SKM-1 (cell line): ENCODE data around the gene MICAL3.

Source experiments
- DNase-seq: peaks from one replicate; lab custom pipeline; 2025; ENCODE audit not compliant: unreplicated experiment; lab: John Stamatoyannopoulos, UW

The MICAL3 gene

DNA sequence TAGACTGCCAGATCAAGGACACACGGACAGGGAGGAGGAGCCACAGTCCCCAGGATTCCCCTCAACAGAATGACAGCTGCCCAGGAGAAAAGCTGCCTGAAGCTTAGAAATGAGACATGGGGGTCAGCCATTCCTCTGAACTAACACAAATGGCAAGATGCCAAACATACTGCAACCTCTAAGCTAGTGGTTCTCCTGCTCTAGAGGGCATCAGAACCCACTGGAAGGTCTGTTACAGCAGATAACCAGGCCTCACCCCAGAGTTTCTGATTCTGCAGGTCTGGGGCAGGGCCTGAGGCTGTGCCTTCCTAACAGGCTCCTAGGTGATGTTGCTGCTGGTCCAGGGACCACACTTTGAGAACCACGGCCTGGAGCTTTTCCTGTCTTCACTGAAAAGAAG is 221.5 kb downstream of the MICAL3 start:
- no peak for DNase-seq

DNA sequence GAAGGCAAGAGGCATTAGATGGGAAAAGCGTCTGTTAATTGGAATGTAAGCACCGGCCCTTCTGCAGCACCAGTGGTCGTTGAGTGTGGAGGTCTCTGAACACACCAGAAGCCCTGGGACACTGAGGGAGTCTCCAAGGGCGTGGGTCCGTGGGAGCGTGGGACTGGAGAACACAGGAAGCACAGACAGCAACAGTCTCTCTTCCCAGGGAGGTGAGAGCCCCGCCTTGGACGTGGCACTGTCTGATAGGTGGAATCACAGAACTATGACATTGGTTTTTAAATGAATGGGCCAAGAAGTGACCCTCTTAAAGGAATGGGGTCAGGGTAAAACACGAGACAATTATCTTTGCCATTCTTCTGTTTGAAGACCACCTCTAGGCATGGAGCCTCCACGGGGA is 221.9 kb downstream of the MICAL3 start:
- DNase-seq, result no peak

DNA sequence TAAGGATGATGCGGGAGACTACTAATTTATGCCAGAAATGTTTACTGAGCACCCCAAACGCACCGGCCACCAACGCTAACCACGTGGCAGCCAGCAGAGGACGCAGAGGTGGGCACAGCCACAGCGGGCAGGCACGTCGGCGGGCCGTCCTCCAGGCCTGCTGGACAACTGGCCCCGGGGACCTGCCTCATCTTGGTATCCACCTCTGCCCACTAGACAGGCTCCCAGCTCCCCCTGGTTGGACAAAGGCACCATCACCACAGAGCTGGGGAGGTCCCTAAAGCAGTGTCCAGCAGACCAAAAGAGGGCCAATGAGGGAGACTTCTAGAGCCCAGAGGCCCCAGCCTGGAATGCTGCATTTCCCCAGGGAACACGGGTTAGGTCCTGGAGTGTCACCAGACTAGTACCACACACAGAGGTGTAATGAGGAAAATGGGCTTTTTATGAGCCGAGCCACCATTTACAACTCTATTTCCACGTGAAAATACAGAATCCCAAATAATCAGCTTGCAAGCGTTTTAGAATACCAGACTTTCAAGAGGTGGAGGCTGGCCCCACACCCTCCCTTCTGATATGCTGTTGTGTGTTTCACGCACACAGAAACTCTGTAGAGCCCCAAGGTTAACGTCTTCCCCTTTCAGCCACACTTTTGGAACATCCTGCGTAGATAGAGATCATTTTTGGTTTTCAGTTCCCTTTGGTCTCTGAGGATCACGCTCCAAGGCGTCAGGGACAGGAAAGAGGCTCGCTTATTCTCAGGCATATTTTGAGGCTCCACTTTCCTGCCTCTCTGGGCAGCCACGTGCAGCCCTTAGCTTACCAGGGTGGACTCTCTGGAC is 226.4 kb downstream of the MICAL3 start:
- DNase-seq, result peak; percentile 33

DNA sequence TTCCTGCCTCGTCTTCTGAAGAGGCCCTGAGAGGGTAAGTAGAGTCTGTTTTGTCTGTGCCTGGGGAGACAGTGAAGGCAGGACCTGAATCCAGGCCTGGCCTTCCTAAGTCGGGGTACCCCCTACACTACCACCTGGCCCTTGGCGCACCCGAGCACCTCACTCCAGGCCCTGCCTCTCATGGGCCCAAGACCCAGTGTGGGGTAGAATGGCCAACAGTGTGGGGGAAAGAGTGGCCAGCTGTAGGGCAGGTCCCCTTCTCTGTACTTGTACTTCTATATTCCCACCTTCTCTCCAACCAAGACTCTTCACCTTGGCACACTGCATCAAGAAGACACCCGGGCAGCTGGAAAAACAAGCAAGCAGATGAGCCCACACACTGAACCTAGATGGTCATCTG is 227.7 kb downstream of the MICAL3 start:
- no peak for DNase-seq

DNA sequence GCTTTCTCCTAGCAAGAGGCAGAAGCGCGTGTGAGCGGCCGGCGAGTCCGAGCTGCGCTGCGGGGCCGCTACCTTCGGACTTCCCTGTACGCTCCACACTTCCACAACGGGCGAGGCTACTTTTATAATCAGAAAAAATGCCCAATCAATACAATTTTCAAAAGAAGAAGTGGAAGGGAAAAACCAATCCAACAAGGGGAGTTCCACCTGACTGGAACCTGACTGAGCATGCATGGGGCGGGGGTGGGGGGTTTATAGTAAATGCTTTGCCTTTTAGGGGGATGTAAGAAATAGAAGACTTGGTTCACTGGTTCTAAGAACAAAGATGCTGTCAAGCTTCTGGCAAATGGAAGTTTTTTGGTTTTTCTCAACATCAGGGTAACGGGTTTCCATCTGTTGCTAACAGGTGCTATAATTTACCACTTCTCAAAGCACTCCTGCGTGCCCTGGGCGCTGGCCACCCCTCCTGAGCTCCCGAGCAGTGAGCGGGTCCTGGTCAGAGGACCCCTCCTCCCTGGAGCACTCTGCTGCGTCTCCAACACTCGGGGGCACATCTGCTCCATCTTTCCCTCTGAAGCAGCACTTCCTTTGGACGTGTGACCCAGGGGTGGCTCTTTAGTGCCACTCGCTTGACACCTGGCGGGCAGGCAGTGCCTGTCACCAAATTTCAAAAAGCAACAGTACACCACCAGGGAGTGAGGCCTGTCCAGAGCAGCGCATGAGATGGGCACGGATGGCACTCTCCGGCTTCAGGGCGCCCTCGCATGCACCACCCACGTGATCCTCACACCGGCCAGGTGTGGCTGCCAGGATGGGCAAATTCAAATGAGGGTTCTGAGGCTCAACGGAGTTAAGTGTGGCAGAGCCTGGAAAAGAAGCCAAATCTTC is 228.5 kb downstream of the MICAL3 start:
- DNase-seq, result no peak

DNA sequence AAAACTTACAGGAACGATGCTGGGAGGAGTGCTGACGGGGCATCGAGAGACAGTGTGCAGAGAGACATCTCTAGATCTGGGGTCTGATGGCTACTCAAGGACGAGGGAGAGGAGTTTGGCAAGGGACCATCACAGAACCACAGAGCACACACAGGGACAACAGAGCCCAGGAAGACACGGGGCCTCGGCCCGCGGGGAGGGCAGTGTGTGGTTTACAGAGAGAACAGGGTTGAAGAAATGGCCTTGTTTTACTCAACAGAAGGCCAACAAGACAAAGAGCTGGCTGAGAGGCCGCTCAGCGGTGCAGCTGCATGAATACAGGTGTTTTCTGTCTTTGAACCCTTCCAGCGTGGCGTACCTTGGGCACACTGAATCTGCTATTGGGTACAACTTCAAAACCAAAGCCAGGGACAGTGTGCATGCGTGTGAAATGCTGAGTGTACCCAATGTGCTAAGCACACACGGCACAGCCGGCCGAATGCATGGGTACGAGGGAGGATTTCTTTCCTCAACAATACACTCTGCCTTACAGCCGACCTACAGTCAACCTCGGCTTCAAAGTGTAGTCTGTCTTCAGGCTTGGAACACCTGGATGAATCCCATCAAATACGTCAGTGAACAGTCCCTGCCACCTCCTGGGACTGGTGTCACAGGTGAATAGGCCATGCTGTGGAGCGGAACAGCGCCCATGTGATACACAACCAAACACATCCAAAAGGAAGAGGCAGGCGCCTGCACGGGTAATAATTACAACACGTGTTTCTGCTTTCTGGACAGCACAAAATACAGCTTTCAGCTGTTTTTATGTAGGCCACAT is 229.4 kb downstream of the MICAL3 start:
- no peak for DNase-seq

DNA sequence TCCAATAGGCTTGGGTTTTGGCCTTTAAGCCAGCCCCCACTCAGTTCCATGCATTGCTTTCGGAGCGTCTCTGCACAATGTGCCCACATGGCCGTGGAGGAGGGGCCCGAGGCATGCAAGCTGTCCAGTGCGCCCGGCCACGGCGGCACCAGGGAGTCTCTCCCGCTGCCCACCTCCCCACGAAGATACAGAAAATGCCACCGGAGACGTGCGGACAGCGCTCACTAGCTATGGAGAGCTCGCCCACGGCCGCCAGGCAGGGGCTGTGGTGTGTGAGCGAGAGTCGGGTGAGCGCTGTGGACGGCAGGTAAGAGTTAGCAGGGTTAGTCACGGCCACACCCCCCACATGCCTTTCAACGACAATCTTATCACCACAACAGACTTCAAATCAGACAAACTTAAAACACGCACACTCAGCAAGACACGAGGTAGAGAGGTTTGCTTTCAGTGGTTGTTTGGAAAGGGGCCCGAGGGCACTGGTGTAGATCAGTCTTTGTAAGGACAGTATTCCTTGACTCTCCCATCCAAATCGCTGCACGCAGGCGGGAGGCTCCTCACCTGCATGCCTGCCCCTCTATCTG is 231.4 kb downstream of the MICAL3 start:
- no peak for DNase-seq

DNA sequence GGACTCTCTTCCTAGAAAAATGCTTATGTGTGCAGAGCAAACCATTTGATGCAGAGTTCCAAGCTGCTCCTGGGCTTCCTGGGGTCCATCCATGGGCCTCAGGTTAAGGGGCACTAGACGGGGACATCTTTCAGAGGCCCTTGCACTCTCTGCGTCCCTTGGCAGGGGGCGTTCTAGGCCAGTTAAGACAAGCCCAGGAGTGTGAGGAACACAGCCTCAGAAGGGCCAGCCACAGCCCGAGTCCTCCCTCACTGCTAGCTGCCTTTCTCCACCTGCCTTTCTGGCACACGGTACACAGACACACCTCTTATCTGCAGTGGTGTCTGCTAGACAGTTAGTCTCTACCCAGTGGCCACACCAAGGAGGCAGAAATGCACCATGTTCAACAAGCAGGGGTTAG is 232.1 kb downstream of the MICAL3 start:
- DNase-seq, result no peak

DNA sequence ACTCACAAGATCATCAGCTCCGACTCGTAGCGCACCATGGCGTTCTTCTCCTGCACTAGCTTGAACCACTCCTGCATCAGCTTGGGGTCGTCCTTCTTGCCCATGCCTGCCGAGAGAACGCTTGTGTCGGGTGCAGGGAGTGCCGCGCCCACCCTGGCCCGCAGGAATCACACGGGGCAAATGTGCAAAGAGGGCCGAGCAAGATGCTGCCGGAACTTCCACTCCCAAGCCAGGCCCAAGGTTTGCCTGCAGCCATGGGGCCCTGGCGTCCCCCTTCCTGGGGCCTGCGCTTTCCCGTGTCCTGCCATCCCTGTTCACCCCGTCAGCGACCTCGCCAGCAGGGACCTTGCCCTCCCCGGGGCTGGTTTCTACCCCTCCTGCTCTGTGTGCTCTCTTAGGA is 233.2 kb downstream of the MICAL3 start:
- DNase-seq, result no peak

DNA sequence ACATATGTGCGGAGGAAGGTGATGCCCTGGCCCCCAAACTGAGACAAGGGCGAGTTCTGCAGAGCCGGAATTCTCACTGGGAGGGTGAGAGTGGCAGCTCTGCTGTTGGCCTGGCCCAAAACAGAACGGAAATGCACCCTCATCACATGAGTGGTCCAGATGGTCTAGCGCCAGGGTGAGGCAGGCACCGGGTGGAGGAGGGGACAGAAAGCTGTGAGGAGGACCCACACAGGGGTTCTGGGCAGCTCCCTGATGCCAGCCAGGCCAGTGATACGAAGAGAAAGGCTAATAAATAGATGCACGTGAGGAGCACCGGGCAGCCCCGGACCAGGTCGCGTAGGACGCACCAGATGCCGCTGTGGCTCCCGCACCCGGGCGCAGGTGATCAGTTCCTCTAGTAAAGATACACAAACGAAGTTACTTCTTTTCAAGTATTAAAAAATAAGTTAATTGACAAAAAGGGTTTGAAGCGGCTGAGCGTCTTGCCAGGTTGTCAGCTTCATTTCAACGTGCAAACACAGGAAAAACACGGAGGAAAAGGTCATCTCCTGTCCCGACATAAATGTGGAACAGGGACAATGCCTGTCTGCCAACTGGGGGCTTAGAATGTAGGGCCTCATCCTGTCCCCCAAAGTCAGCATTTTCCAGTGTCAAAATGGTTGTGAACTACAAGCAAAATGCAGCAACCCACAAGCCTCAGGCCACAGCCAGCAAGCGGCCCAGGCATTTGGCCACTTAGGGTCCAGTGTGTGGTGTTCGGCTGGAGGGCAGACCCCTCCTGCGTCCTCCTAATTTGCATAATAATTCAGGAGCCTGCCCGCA is 234.8 kb downstream of the MICAL3 start:
- DNase-seq, result no peak

DNA sequence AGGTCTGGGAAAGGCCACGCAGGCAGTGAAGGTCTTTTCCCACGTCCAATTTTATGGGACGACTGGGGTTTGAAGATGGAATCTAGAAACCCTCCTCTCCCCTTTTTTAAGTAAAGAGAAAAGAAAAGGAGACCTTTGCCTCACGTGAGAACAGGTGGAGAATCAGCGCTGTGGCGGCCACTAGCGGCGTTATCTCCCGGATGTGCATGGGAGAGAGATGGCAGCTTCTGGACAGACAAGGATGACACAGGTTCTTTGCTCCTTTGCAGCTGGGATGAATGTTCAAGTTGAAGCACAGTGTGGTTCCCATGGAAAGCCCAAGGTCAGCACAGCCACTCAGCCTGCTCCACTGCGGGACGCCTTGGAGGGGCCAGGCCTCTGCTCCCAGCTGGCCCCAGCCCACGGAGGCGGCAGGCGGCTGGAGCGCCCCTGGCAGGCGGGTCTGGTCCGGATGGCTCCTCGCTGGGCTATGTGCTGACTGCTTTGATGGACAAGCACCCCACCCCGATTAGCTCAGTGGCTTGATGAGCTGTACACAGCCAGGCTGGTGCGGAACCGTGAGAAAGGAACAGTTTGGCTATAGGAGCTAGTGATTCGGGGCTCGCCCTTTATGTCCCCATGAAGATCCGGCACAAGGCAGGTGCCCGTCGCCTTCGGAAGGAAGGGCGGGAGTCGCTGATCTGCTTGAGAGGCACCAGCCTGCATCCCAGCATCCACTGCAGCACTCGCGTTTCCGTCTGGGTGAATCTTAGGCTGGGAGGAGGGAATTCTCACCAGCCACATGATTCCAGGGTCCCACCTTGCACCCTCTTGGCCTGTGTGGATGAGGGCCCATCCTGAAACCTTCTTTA is 235.6 kb downstream of the MICAL3 start:
- DNase-seq, result no peak

DNA sequence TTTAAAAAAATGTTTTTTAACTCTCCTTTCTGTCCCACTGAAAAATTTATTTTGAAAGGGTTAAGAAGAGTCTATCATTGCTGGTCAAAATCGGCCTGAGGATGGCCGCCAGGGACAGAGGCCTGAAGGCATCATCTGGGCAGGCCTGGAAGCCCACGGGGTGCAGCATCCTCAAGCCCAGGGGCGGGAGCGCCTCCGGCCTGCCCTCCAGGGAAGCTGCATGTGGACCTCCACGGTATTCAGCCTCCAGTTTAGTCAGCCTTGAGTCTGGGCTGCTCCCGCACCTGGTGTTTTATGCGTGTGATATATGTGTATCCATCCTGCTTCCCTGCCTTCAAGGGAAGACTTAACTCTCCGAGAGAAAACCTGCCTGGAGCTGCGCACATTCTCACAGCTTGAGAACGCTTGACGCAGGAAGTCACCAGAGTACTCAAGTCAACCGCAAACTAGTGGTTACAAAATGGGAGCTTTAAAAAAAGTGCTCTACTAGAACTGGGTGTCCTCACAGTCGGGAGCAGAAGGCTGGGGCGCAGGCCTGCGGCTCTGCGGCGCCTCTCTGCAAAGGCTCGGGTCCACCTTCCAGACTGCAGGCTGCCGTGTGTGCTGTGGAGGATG is 236.5 kb downstream of the MICAL3 start:
- DNase-seq, result no peak

DNA sequence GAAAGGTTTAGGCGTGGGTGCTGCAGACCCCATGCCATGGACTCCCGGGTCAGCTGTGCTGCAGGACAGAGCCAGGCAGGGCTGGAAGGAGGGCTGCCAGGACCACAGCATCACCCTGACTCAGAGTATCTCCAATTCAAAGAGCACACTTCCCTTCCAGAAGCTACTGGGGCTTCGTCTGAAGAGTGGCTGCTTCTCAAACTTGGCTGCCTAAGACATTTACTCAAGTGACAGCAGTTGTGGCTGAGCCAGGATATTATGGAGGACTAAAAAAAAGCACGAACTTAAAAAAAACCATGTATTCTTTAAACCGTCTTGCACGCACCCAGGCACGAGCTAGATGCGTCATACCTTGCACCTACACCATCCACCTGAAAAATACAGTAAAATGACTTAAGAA is 237.1 kb downstream of the MICAL3 start:
- no peak for DNase-seq

DNA sequence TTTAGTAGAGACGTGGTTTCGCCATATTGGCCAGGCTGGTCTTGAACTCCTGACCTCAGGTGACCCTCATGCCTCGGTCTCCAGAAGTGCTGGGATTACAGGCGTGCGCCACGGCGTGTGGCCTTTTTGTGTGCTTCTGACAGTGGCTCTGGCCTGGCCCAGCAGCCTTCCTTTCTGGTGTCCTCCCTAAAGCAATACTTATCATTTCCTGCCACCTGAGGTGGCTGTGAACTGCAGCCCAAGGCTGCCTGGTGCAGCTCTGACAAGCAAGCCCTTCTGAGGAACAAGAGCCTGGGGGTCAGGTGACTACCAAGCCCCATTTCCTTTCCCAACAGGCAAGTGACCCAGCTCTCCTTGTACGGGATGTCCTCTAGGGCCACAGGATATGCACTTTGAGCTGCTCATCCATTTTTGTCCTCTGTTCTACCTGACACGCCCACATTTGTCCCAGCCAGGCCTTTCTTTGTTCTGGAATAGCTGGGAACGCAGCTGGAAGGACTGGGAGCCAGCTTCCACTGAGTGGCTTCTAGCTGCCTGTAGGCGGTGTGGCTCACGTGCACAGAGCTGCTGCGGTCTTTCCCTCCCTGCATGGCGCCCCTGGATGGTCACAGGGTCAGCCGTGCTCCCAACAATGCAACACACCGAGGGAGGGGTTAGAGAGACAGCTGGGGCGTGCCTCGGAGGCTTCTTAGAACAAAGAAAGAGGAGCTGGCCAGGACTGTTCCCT is 237.8 kb downstream of the MICAL3 start:
- DNase-seq, result no peak

DNA sequence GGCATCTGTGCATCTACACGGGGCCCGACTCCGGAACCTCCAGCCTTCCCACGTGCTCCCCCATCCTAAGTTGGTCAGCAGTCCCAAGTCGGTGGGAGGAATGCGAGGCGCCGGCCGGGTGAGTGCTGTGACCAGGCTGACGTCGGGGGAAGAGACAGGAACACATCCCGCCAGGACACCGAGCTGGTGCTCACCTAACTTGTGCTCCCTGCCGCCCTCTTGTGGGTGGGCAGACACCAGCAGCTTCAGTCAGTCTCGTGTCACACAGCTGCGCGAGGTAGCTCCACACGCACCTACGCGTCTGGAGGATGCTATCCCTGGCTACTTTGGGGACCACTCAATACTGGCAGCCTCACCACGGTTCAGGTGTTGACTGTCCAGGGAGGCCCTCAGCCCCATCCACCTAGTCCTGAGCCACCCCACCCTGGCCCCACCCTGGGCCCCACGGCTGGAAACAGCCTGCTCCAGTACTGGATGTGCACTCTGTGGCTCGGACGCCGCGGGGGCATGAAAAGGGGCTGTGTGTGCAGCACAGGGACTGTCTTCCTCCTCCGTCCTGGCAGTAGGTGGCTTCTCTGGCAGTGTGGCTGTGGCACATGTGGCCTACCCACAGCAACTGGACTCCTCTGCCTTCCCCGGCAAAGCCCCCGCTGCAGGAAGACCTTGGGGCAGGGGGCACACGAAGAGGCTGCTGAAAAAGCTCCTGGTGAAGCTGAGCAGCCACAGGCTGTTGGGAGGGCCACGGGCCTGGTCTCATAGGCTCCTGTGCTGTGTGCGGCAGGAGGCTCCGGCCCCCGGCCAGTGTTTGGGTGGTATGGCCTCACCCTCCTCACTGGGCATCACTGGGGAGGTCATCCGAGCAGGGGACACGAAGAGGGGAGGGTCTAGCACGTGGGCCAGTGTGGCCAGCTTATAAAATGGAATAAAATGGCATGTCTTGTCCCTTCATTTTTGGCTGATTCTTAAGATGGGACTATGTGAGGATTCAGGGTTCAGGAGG is 238.9 kb downstream of the MICAL3 start:
- DNase-seq, result peak; percentile 33

DNA sequence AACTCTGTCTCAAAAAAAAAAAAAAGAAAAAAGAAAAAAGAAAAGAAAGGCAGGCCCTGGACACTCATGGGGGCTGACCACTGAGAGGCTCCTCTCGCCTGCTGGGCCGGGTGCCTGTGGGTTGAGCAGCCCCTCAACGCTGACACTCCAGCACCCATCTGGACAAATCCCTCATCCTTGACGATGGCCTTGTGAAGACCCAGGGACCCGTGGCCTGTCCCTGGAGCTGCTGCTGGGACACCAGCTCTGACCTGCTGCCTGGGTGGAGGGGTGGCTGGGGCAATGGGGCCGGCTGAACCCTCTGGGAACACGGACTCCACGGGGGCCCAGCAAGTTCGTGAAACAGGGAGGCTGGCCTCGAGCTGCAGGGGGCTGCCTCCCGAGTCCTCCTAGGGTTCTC is 239.6 kb downstream of the MICAL3 start:
- DNase-seq, result no peak
